ENCODE measurements around the gene RAP2B.
"Not testable (repeated sequence)": the region's sequence is repeated elsewhere in the genome, so short reads cannot be mapped to it uniquely, and the experiment has no call there.

Gene RAP2B

GRCh38 chr3:153161714-153162512 lies at the start of gene RAP2B:
TSS of gene RAP2B (plus strand) at chr3:153162226. CDS start at chr3:153162694, 468 bp downstream.
- peak; percentile 97 for DNase-seq

GRCh38 chr3:153113541-153113940 lies 48.5 kb upstream of the RAP2B start:
- no peak for DNase-seq

- not testable (repeated sequence) for DNase-seq
Measured at GRCh38 chr3:153114270-153114669, 47.8 kb upstream of the RAP2B start.

- no peak for DNase-seq
Measured at GRCh38 chr3:153115326-153115725, 46.7 kb upstream of the RAP2B start.

DNA sequence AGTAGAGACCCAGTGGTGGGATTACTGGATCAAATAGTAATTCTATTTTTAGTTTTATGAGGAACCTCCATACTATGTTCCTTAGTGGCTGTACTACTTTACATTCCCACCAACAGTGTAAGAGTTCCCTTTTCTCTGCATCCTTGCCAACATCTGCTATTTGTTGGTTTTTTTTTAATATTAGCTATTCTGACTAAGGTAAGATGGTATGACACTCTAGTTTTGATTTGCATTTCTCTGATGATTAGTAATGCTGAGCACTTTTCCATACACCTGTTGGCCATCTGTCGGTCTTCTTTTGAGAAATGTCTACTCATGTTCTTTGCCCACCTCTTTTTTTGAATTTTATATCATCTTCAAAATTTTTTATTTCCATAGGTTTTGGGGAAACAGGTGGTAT lies 34.2 kb upstream of the RAP2B start:
- DNase-seq, result no peak

GRCh38 chr3:153129426-153129825 lies 32.6 kb upstream of the RAP2B start:
- DNase-seq, result no peak

GRCh38 chr3:153129866-153130265 lies 32.2 kb upstream of the RAP2B start:
- no peak for DNase-seq

GRCh38 chr3:153130312-153130977 lies 31.6 kb upstream of the RAP2B start:
- peak; percentile 92 for DNase-seq

DNA sequence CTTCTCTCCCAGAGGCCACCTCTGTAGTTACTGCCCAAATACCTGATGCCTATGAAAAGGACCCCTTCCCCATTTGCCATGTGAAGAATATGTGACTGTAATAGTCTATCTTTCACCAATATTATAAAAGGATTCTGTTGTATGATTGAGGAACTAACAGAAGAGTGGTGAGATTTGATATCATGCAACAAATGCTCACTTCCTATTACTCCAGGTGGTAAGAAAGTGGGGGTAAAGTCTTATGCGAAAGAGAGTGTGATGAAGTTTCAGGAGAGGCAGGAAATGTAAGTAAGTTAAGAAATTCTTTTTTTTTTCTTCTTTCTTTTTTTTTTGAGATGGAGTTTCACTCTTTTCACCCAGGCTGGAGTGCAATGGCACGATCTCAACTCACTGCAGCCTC lies 24.4 kb upstream of the RAP2B start:
- DNase-seq, result no peak

DNA sequence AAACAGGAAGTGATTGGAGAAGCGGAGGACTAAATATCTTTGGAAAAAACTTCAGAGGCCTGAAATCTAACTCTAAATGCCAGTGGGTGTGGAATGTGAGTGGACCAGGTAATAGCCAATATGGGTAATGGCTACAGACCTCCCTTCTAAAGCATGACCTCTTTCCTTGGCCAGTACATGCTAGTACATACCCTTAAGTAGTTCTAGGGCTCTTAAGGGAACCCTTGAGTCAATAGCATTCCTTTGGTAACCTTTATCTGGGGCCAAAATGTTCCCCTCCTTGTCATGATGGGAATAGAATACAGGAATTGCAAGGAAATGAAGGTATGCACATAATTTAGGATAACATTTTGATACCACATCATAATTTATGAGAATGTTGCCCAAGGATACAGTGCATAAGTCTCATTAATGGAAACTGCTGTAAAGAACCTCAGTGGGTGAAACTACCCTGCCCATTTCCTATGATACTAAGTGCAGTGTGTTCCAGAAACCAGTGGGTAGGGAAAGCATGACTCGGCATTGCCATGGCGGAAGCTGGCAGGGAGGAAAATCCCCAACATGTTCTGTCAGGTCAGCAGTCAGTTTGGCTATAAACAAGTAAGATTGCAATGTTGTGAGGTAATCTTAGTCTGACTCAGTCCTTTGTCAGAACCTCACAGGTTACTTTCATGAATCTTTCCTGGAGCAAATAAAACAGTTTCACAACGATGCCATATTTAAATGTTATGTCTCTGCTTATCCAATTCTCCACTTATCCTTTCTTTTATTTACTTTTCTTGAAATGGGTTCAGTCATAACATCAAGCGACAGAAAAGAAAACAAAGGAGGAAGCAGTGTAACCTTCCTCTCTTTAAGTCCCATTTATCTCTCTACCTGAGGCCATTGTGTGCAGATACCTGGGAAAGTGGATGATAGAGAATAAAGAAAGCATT lies 23.5 kb upstream of the RAP2B start:
- DNase-seq, result peak; percentile 90

- peak; percentile 28 for DNase-seq
Measured at GRCh38 chr3:153142961-153143360, 19.1 kb upstream of the RAP2B start.

DNA sequence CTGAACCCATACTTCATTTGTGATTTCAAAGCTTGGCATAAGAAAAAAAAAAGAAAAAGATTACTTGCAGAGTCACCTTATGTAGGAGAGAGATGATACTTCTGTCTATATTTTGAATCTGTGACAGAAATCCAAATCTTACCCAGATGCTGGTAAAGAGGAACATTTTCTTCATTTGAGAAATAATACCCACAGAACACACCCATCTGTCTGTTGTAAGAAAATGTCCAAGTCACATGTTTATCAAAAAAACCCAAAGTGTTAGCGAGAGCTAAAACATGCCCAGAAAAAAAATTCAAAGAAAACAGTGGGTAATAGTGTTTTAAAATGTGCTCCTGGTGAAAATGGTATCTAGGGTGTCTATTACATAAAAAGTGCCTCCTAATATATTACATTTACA lies 18.0 kb upstream of the RAP2B start:
- DNase-seq, result no peak

DNA sequence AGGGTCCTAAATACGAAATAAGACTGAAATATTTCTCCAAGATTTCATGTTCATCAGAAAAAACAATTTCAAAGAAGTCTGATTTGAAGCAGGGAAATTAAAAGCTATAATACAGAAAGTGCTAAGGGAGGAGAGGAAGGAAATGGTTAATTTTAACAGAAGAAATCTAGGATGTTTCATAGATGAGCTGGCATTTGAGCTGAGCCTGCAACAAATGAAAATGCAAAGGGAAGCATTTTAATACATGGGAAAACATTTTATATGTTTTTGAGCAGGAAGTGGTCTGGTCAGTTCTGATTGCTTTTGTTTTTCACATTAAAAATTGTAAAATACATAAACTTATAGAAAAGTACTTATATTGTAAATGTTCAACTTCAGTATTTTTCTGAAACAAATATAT lies 17.2 kb upstream of the RAP2B start:
- DNase-seq, result peak; percentile 73

GRCh38 chr3:153145454-153145853 lies 16.6 kb upstream of the RAP2B start:
- DNase-seq, result no peak

DNA sequence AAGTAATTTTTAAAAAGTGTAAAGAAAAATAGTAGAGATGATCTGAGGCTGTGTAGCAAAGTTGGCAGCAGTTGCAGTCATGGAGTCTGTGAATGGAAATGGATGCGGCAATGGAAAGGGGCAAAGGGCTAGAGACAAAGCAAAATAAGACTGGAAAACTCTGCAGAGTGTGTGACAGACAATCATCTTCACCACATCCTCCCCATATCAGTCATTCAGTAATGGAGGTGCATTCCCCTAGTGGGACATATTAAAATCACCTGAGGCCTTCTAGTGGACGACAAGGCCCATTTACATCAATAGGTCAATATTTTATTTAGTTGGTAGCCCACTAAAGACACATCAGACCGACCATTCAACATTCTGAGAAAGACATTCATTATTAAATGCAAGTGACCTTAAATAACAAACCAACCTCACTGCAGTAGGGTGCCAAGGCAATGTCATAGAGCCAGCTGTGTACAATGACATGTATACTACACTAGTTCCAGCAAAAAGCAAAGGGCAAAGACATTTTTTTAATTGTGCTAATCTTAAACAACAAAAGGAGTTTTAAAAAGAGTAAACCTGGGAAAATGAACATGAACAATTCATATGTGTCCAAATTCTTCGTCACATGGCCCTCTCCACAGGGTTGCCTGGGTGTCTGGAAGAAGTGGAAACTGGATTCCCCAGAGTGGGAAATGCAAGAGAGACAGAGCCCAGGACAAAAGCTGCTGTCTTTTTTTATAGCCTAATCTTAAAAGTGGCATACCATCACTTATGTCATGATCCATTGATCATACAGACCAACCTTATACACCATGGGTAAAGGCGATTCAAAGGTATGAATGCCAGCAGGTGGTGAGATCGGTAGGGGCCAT lies 15.6 kb upstream of the RAP2B start:
- DNase-seq, result no peak

GRCh38 chr3:153150991-153151390 lies 11.0 kb upstream of the RAP2B start:
- no peak for DNase-seq

DNA sequence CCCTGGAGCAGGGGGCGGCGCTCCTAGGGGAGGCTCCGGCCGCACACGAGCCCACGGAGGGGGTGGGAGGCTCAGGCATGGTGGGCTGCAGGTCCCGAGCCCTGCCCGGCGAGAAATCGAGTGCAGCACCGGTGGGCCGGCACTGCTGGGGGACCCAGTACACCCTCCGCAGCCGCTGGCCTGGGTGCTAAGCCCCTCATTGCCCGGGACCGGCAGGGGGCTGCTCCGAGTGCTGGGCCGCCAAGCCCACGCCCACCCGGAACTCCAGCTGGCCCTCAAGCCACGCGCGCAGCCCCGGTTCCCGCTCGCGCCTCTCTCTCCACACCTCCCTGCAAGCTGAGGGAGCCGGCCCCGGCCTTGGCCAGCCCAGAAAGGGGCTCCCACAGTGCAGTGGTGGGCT lies 6.2 kb upstream of the RAP2B start:
- DNase-seq, result not testable (repeated sequence)

GRCh38 chr3:153158189-153158588 lies 3.8 kb upstream of the RAP2B start:
- no peak for DNase-seq

- no peak for DNase-seq
Measured at GRCh38 chr3:153158961-153159735, 2.9 kb upstream of the RAP2B start.

- no peak for DNase-seq
Measured at GRCh38 chr3:153159771-153160397, 2.1 kb upstream of the RAP2B start.
